Mammary epithelial cell (primary cell): ENCODE data around the gene PLD1.

Experiments used
- CTCF ChIP-seq, 2 donors: IDR thresholded peaks in 1 of 2; conservative IDR thresholded peaks in 1 of 2; 2 replicates each; pipeline ENCODE4 v1.5.1; 2011 to 2012; ENCODE audit warnings: inconsistent platforms in 2 of 2, low read length in 2 of 2, mild to moderate bottlenecking in 2 of 2, control low read depth in 1 of 2, low read depth in 1 of 2; ENCODE audit not compliant: insufficient read depth in 1 of 2; ENCODE audit errors: extremely low read depth in 1 of 2
- EZH2 ChIP-seq: IDR thresholded peaks from 2 replicates; pipeline ENCODE4 v1.6.1; 2012; ENCODE audit warnings: low read length, inconsistent platforms, borderline replicate concordance

GRCh38 chr3:171584100-171584499 is 226.2 kb downstream of the PLD1 start:
- TF ChIP-seq CTCF (conservative IDR thresholded peaks at IDR 0.05 in 1 of 2, IDR thresholded peaks at IDR 0.05 in 1 of 2; ENCODE audit: extremely low read depth in 1 of 2, insufficient read depth in 1 of 2, low read depth in 1 of 2, low read length in 2 of 2) (no peak), EZH2 (no peak)
